ENCODE data around the gene SMARCC1.

- TF ChIP-seq CTCF (conservative IDR thresholded peaks at IDR 0.05), result no peak
- no peak for TF ChIP-seq EZH2 (IDR thresholded peaks at IDR 0.05; ENCODE audit: low read depth)
Measured at GRCh38 chr3:47588587-47588986, 193.1 kb downstream of the SMARCC1 start.

Measured in PC-9 (cell line).